Activated T-cell treated with anti-CD3 and anti-CD28 coated beads, Interleukin-2, amount 50 U/mL, for 1 hour (primary cell): ENCODE results near the gene PRF1.
"Not testable (repeated sequence)": the region's sequence is repeated elsewhere in the genome, so short reads cannot be mapped to it uniquely, and the experiment has no call there.

Source experiments
- DNase-seq: peaks from one replicate; pipeline ENCODE4 v3.0.0-alpha.2; 2020

The PRF1 gene

DNA sequence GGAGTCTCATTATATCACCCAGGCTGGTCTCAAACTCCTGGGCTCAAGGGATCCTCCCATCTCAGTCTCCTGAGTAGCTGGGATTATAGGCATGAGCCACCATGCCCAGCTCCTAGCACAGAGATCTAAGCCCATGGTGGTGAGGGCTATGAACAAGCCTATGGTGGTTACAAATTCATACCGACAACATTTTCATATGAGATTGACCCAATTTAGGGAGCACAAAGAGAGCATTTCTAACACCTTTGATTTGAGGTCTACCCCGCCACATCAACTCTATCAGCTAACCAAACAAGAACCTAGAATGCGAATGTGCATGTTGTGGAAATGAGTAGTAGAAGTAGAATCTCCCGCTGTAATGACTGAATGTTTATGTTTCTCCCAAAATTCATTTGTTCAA is 14.2 kb upstream of the PRF1 start:
- no peak for DNase-seq

- DNase-seq: no peak
These were observed 13.4 kb upstream of the PRF1 start for GRCh38 chr10:70615784-70616522.

DNA sequence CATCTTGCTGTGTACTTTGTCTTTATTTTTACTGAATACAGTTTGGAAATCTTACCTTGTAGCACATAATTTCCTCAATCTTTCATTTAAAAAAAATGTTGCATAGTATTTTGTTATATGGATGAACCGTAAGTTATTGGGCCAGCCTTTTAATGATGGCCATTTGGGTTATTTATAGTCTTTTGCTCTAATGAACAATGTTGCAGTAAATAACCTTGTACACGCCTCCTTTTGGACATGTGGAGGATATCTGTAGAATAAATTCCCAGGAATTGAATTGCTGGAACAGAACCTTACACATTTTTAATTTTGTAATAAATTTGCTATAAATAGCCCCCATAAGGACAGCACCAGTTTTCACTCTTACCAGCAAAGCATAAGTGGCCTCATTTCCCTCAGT is 12.7 kb upstream of the PRF1 start:
- DNase-seq: no peak

DNA sequence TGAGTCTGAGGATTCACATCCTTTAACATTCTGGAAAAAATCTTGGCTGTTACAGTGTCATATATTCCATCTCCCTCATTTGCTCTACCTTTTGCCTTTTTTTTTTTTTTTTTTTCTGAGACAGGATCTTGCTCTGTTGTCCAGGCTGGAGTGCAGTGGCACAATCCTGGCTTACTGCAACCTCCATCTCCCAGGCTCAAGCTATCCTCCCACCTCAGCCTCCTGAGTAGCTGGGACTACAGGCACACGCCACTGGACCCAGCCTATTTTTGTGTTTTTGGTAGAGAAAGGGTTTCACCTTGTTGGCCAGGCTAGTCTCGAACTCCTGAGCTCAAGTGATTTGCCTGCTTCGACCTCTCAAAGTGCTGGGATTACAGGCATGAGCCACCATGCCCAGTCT is 11.8 kb upstream of the PRF1 start:
- DNase-seq: not testable (repeated sequence)

DNA sequence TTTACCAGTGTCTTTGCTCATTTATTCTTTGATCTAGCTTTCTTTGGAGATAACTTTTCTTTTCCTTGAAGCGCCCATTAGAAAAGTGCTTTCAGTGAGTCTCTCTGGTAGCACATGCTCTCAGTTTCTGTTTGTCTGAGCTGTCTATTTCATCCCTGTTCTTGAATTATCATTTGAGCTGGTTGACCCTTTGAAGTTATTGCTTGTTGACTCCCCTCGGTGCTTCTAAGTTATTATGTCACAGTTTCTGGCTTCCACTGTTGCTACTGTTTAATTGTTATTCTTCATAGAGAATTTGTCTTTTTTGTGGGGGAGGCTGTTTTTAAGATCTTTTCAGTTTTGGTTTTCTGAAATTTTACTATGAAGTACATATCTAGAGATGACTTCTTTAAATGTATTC is 11.4 kb upstream of the PRF1 start:
- no peak for DNase-seq

- no peak for DNase-seq
These were observed 5.4 kb upstream of the PRF1 start for GRCh38 chr10:70607936-70608335.

- no peak for DNase-seq
These were observed 2.6 kb upstream of the PRF1 start for GRCh38 chr10:70605161-70605560.

DNA sequence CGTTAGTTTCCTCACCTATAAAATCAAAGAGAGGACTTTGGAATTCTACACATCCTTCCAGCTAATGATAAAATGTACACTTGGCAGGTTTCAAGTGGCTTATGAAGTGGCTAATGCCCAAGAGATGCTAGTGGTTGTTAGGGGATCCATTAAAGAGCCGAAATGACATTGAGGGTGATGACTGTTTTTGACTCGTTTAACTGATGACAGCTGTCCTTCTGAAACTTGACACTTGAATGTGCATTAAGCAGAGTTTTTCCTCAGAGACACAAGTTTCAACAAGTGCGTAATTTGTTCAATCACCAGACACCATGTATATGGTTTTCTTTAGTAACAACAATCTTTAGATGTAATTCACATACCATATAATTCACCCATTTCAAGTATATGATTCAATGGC is 1.6 kb upstream of the PRF1 start:
- DNase-seq: no peak

DNA sequence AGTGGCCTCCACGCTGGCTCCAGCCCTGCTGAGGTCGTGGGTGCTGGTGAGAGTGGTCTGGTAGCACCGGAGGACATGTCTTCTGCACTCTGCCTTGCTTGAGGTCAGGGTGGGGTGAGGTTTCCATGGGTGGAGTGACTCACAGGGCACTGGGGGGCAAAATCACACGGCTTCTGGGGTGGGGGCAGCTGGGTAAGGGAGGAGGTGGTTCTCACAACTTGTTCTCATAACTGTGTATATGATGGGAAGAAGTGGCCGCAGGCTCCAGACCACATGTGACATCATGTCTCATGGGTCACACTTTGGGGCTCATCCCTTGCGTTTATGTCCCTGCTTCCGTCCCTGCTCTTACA is 884 bp upstream of the PRF1 start:
- peak; percentile 52 for DNase-seq

DNA sequence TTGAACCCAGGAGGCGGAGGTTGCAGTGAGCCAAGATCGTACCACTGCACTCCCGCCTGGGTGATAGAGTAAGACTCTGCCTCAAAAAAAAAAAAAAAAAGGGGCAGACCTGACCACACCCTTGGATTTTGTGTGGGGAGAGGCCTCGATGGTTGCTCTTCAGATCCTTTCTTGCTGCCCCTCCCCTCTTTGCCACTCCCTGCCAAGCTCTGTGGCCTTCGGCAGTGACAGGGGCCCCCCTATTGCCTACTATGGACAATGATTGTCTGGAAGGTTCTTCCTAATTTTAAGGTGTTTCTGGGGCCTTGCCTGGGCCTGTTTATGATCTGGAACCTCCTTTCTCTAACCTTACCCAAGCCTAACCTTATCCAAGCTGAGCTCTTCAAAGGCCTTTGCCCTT is 795 bp downstream of the PRF1 start:
- DNase-seq: no peak

DNA sequence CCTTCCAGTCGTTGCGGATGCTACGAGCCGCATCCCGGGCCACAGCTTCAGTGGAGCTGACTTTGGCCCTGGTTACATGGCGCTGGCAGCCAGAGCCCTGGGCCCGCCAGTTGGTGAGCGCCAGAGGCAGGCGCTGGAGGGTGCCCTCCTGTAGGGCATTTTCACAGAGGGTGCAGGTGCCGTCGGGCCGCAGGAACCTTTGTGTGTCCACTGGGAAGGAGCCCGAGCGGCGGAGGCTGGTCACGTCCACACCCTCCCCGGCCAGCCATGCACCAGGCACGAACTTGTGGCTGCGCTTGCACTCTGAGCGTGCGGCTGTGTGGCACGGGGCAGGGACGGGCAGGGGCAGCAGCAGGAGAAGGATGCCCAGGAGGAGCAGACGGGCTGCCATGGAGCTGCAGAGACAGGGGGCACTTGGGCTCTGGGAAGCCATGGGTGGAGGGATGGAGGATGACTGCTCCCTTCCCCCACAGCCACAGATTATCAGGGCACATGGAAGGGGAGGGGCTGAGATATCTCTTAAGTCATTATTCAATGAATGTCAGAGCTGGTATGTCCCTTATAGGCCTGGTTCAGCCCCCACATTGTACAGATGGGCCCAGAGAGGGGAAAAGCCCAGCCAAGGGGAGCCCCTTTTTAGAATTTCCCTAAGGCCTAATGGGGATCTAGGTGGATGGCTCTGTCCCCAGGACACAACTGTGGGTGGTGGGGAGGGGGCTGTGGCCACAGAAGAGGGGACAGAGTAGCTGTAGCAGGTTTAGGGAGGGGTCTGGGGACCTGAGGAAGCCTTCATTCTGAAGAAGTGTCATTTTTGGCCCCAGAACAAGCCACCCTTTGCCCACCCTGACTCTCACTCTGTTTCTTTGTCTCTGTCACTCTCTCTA is 1.8 kb downstream of the PRF1 start:
- DNase-seq: no peak

DNA sequence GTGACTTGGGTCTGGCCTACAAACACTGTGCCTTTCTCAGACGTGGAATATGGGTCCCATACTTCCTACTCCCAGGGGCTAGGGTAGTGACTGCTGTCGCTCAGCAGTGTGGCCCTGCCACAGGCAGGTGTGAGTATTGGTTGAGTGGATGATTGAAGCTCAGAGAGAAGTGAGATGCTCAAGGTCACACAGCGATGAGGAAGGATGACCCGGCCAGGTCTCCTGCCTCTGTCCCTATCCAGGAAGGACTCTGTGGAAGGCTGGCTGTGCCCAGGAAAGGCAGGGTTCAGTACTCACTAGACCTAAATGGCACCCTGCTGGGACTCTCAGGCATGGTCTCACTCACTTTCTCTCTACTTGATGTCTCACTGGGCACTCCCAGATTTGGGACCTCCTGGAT is 2.8 kb downstream of the PRF1 start:
- no peak for DNase-seq

- no peak for DNase-seq
These were observed 3.2 kb downstream of the PRF1 start for GRCh38 chr10:70599319-70599718.

GRCh38 chr10:70598857-70599295 is 3.7 kb downstream of the PRF1 start:
- DNase-seq: no peak

DNA sequence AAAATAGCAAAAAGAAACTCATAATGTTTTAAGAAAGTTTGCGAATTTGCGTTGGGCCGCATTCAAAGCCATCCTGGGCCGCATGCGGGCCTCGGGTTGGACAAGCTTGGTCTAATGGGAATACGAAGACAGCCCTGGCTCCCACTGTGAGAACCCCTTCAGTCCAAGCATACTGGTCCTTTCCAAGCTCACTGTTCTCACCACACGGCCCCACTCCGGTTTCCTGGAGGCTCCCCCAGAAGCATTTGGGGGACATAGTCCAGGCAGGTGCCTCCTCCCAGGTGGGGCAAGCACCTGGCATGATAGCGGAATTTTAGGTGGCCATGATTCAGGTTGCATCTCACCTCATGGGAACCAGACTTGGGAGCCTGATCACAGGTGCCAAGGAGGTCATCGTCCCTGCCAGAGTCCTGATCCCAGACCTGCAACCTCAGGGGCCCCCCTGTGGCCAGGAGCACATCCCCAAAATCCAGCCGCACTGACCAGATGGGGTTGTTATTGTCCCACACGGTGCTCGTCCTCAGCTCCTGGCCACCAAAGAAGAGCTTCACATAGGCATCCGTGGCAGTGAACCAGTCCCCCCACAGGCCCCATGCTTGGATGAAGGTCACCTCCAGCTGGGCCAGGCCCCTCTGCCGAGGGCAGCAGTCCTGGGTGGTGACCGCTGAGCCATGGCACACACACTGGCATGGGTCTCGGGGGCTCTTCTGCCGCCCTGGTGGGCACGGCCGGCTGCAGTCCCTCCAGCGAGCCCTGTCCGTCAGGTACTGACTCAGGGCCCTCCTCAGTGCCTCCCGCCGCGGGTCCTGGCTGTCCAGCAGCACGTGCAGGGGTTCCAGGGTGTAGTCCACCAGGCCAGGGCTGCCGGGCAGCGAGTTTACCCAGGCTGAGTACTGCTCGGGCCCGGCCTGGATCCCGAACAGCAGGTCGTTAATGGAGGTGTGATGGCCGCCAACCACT is 4.4 kb downstream of the PRF1 start:
- DNase-seq: no peak

DNA sequence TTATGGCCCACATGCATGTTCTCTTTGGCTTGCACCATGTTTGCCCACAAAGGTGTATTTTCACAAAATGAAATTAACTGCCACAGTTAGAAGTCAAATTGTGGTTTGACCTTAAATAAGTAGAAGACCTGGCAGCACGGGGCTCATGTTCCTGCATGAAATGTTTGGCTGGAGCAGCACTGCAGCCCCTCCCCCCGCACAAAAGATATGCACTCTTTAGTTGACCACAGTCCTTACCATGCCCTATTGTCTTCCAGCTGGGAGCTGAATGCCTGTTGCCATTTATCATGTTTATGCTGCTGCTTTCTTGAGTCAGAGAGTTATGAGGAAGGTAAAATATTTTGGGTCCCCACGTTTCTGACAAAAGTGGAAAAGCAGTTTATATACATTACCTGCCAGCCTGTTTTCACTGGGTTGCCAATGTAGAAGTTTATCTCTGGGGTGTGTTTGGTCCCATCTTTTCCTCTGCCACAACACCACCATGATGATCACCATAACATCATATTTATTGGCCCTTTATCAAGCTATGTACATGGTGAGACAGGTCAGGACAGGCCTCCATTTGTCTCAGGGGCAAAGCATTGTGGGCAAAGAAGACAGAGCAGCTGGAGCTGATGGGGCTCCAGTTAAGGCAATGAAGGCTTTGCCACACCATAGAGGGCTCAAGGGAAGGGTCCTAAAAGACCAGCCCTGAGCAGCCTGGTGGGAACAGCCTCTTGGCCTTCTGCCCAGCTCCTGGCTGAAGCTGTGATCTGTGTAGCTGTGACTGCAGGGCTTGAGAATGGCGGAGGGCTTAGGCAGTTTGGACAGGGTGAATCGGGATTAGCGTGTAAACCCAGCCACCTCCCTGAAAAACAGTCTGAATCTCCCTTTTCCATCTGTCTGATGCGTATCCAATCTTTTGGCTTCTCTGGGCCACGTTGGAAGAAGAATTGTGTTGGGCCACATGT is 5.4 kb downstream of the PRF1 start:
- no peak for DNase-seq

DNA sequence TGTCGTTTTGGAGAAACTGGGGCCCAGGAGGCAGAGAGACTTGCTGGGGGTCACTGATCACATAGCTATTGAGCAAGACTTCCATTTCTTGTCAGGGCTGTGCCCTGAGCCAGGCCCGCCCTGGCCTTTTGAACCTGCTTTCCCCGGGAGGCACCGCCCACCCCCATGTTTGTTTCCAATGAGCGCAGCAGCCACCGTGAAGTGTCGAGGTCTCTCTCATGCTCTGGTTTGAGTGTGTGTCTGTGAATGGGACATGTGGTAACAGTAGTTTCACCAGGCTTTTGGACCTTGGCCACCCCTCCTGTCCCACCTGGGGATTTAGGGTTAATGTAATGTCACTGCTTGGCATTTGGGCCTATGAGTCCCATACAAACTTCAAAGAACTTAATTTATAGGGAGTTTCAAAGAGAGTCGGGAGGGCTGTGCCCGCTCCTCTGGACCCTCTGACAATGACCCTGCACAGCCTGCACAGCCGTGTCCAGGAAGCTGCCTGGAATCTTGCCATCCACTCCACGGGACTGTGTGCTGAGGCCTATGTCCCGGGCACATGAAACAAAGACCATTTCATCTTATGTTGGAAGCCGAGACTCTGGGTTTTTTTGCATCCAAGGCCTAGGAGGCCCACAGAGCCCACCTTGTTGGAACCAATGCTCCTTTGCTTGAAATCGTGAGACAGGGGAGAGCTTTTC is 6.3 kb downstream of the PRF1 start:
- DNase-seq: no peak

DNA sequence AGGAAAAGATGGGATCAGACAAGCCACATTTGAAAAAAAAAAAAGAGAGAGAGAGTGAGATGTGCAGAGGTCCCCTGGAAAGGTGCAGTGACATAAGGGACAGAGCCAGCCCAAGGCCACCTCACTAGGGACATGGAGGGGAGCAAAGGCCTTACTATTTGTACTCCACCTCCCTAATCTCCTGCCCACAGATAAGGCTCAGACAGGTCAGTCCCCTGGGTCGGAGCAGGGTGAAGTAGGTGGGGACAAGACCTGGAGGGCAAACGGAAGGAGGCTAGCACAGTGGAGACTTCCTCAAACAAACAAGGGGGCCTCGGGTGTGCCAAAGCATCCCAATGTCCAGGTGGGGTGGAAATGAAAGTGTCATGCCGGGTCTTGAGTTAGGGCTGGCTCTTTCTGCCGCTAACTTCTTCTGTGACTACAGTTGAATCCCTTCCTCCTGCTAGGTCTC is 7.0 kb downstream of the PRF1 start:
- DNase-seq: no peak

DNA sequence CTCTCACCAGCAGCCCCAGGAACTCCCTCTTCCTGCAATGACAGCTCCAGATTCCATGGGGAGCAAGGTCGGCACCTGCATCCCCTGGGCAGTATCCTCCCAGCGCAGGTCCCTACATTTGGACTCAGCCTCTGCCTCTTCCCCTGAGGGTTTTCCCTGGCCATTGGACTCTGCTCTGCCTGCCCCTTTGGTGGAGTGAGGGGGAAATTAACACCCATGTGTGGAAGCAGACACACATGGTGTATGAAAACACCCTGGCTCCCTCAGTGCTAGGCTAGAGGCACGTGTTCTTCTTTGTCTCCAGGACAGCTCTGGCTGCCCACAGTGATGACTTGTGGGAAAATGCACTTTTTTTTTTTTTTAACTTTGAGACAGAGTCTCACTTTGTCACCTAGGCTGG is 8.4 kb downstream of the PRF1 start:
- no peak for DNase-seq

DNA sequence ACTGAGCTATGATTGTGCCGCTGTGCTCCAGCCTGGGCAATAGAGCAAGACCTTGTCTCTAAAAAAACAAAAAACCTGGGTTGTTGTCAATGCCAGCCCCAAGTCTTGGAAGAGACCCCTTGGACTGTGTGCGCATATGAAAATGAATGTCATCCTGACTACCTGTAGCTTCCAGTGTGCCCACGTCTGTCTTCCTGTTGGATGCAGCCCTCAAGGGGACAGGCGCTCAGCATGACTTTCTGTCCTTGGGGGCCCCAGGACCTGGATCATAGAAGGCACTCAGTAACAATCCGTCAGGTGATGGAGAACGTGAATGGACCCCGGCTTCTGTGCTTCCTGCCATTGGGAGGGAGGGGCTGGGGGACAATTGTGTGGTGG is 9.0 kb downstream of the PRF1 start:
- DNase-seq: no peak

DNA sequence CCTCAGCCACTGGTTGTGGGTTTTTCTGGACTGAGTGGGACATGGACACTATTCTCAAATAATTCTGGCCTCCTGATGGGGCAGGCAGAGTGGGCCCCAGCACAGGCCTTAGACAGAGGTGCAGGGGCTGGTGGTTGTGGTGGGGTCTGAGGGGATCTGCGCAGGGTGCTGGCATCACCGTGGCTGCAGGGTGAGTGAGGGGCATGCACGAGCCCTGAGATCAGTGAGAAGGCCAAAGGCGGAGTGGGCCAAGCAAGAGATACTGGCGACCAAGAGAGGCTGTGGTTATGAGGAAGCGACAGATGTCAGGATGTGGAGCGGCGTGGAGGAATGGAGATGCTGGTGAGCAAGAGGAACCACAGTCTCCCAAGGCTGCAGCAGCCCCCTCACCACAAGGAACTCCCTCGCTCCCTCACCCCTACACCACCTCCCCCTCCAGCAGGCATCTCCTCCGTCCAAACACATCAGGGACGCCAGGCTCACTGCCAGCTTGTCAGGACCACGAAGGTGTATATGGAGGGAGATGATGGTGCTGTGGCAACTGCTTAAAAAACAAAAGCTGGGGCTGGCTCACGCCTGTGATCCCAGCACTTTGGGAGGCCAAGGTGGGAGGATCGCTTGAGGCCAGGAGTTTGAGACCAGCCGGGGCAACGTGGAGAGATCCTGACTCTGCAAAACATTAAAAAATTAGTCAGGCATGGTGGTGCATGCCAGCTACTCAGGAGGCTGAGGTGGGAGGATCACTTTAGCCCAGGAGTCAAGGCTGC is 9.6 kb downstream of the PRF1 start:
- no peak for DNase-seq
